ENCODE results near the gene RABGEF1. TPM values are rescaled to one million over a fixed set of nuclear protein-coding genes. Genes with fewer than 3 reads are reported as not detected.
A peak's percentile ranks its signal among the peaks of the same experiment; 100 is the strongest.
"Not testable (repeated sequence)": the region's sequence is repeated elsewhere in the genome, so short reads cannot be mapped to it uniquely, and the experiment has no call there.

The RABGEF1 gene
- polyA plus RNA-seq, 3 donors, result 27.2 to 36.7 (median 35.3) TPM

- no peak for DNase-seq
Observed at GRCh38 chr7:66804001-66804400, 63.5 kb downstream of the RABGEF1 start.

GRCh38 chr7:66807736-66808135 is 67.2 kb downstream of the RABGEF1 start:
- DNase-seq, result no peak

- DNase-seq, result no peak
Observed at GRCh38 chr7:66810716-66811115, 70.2 kb downstream of the RABGEF1 start.

GRCh38 chr7:66815186-66815875 is 74.8 kb downstream of the RABGEF1 start:
- not testable (repeated sequence) for DNase-seq

GRCh38 chr7:66815951-66816350 is 75.4 kb downstream of the RABGEF1 start:
- no peak for DNase-seq

GRCh38 chr7:66816658-66817057 is 76.1 kb downstream of the RABGEF1 start:
- not testable (repeated sequence) for DNase-seq

GRCh38 chr7:66817208-66817795 is 76.8 kb downstream of the RABGEF1 start:
- DNase-seq, result not testable (repeated sequence)

- DNase-seq, result not testable (repeated sequence)
Observed at GRCh38 chr7:66817956-66818355, 77.4 kb downstream of the RABGEF1 start.

GRCh38 chr7:66824041-66824440 is 83.5 kb downstream of the RABGEF1 start:
- DNase-seq, result no peak

- not testable (repeated sequence) for DNase-seq
Observed at GRCh38 chr7:66825538-66825937, 85.0 kb downstream of the RABGEF1 start.

GRCh38 chr7:66826649-66827048 is 86.1 kb downstream of the RABGEF1 start:
- DNase-seq, result no peak

GRCh38 chr7:66830976-66831375 is 90.4 kb downstream of the RABGEF1 start:
- not testable (repeated sequence) for DNase-seq

GRCh38 chr7:66832531-66833351 is 92.2 kb downstream of the RABGEF1 start:
- no peak for DNase-seq

GRCh38 chr7:66837007-66837406 is 96.5 kb downstream of the RABGEF1 start:
- no peak for DNase-seq

- no peak for DNase-seq
Observed at GRCh38 chr7:66837661-66838060, 97.1 kb downstream of the RABGEF1 start.

- DNase-seq, result no peak
Observed at GRCh38 chr7:66839814-66840213, 99.3 kb downstream of the RABGEF1 start.

- DNase-seq, result no peak
Observed at GRCh38 chr7:66840316-66840715, 99.8 kb downstream of the RABGEF1 start.

- DNase-seq, result no peak
Observed at GRCh38 chr7:66841898-66842297, 101.4 kb downstream of the RABGEF1 start.

GRCh38 chr7:66843492-66843891 is 103.0 kb downstream of the RABGEF1 start:
- DNase-seq, result not testable (repeated sequence)

- peak; percentile 98 for DNase-seq
Observed at GRCh38 chr7:66844552-66845378, 104.2 kb downstream of the RABGEF1 start.

- DNase-seq, result no peak
Observed at GRCh38 chr7:66845379-66846095, 105.0 kb downstream of the RABGEF1 start.

Measured in renal pelvis (tissue), 4 donors.